ENCODE measurements around the gene MYBPC2. TPM values are rescaled to one million over a fixed set of nuclear protein-coding genes. Genes with fewer than 3 reads are reported as not detected.

Gene MYBPC2
- total and polyA plus RNA-seq, 9 of the 15 experiments (the other 6 are each of a cell fraction or from before 2014, with no cell fraction given), result 0.01 to 0.14 (median 0.04) TPM; not detected in 6

GRCh38 chr19:50414864-50415660, 17.6 kb upstream of the MYBPC2 start (continued):
- TF ChIP-seq SMAD2 (IDR thresholded peaks at IDR 0.05; ENCODE audit: low read depth, low read length) (no peak), TCF7L2 (IDR thresholded peaks at IDR 0.05; ENCODE audit: low read depth, low read length) (no peak), SREBF1 (IDR thresholded peaks at IDR 0.05; ENCODE audit: borderline replicate concordance, low read depth, low read length) (no peak), ZNF436 (CRISPR knock-in tag; IDR thresholded peaks at IDR 0.05) (no peak), NELFE (IDR thresholded peaks at IDR 0.05; ENCODE audit: insufficient read depth, insufficient read length) (no peak), ZBTB12 (CRISPR knock-in tag; IDR thresholded peaks at IDR 0.05) (no peak), DMBX1 (CRISPR knock-in tag; IDR thresholded peaks at IDR 0.05; ENCODE audit: borderline replicate concordance) (no peak), KLF6 (CRISPR knock-in tag; IDR thresholded peaks at IDR 0.05; ENCODE audit: borderline replicate concordance) (no peak), ZBED1 (IDR thresholded peaks at IDR 0.05) (peak; percentile 42; the same call in 1 of the 2 replicates), SIN3A (IDR thresholded peaks at IDR 0.05; ENCODE audit: borderline replicate concordance in 2 of 2, control insufficient read depth in 1 of 2, low read depth in 2 of 2, low read length in 2 of 2) (no peak), MAX (CRISPR knock-in tag; IDR thresholded peaks at IDR 0.05) (peak; percentile 97), E2F8 (IDR thresholded peaks at IDR 0.05; ENCODE audit: low read depth, partially characterized antibody) (peak; percentile 36), CBFA2T3 (IDR thresholded peaks at IDR 0.05) (peak; percentile 38; the same call in 1 of the 2 replicates), MNT (conservative IDR thresholded peaks at IDR 0.05) (peak; percentile 71 to 79), NR0B1 (IDR thresholded peaks at IDR 0.05; ENCODE audit: partially characterized antibody) (no peak), RNF2 (IDR thresholded peaks at IDR 0.05) (peak; percentile 54; the same call in 1 of the 2 replicates), DEAF1 (CRISPR knock-in tag; IDR thresholded peaks at IDR 0.05) (no peak), RHOXF2B (CRISPR knock-in tag; conservative IDR thresholded peaks at IDR 0.05) (no peak)

All from K562 (cell line).